H1 (cell line): ENCODE results near the gene ABCG5. TPM values are rescaled to one million over a fixed set of nuclear protein-coding genes. Genes with fewer than 3 reads are reported as not detected.
A peak's percentile ranks its signal among the peaks of the same experiment; 100 is the strongest.

Source experiments
- ATF3 ChIP-seq: IDR thresholded peaks from 2 replicates; pipeline ENCODE4 v1.6.1; 2011; ENCODE audit warnings: low read depth, mild to moderate bottlenecking, low read length; ENCODE audit not compliant: insufficient read depth
- CHD2 ChIP-seq: IDR thresholded peaks from 2 replicates; pipeline ENCODE4 v1.6.1; 2012; ENCODE audit warnings: low read length, improper control_type of control experiment
- EP300 ChIP-seq, 2 experiments: IDR thresholded peaks; 1 replicate in 1 of 2; 2 replicates in 1 of 2; pipeline ENCODE4 v1.6.1; 2011 to 2012; ENCODE audit warnings: low read depth in 2 of 2, low read length in 2 of 2, mild to moderate bottlenecking in 2 of 2, borderline replicate concordance in 1 of 2, inconsistent platforms in 1 of 2, moderate library complexity in 1 of 2
- FOSL1 ChIP-seq: IDR thresholded peaks from 2 replicates; pipeline ENCODE4 v1.6.1; 2011; ENCODE audit warnings: mild to moderate bottlenecking, low read depth, low read length, moderate library complexity; ENCODE audit not compliant: insufficient read depth
- JUND ChIP-seq: IDR thresholded peaks from 2 replicates; pipeline ENCODE4 v1.6.1; 2011; ENCODE audit warnings: mild to moderate bottlenecking, improper control_type of control experiment, low read length
- KDM1A ChIP-seq: fragments of 200-600, 300-600 bp; sonication (generic); IDR thresholded peaks from 2 replicates; pipeline ENCODE4 v1.7.1; 2016; ENCODE audit warnings: mild to moderate bottlenecking, low read length, borderline replicate concordance
- KDM4A ChIP-seq: IDR thresholded peaks from one replicate; pipeline ENCODE4 v1.7.1; 2012; ENCODE audit warnings: low read depth, mild to moderate bottlenecking, moderate library complexity, low read length, inconsistent platforms; ENCODE audit not compliant: severe bottlenecking
- POLR2AphosphoS5 ChIP-seq: IDR thresholded peaks from 2 replicates; pipeline ENCODE4 v1.6.1; 2011; ENCODE audit warnings: low read depth, low read length
- RAD21 ChIP-seq, 2 experiments: IDR thresholded peaks in 1 of 2; conservative IDR thresholded peaks in 1 of 2; 2 replicates each; pipeline ENCODE4 v1.6.1; 2011; ENCODE audit warnings: low read depth in 2 of 2, low read length in 2 of 2, improper control_type of control experiment in 1 of 2, inconsistent platforms in 1 of 2, mild to moderate bottlenecking in 1 of 2, moderate library complexity in 1 of 2
- RNF2 ChIP-seq: fragments of 200-900, 300-1000 bp; sonication (generic); IDR thresholded peaks from 2 replicates; pipeline ENCODE4 v1.7.1; 2016; ENCODE audit warnings: borderline replicate concordance, low read depth, mild to moderate bottlenecking, antibody characterized with exemption, low read length; ENCODE audit not compliant: poor library complexity, severe bottlenecking; ENCODE audit errors: missing control alignments
- SIN3A ChIP-seq, 2 experiments: IDR thresholded peaks in 1 of 2; conservative IDR thresholded peaks in 1 of 2; 2 replicates each; pipeline ENCODE4 v1.6.1; 2011 to 2012; ENCODE audit warnings: low read length in 2 of 2, improper control_type of control experiment in 1 of 2, low read depth in 1 of 2, mild to moderate bottlenecking in 1 of 2
- SP1 ChIP-seq: IDR thresholded peaks from 2 replicates; pipeline ENCODE4 v1.6.1; 2011; ENCODE audit warnings: low read depth, low read length
- SRF ChIP-seq: IDR thresholded peaks from 2 replicates; pipeline ENCODE4 v1.6.1; 2011; ENCODE audit warnings: mild to moderate bottlenecking, low read depth, low read length, moderate library complexity
- TAF1 ChIP-seq: IDR thresholded peaks from 2 replicates; pipeline ENCODE4 v1.6.1; 2011; ENCODE audit warnings: mild to moderate bottlenecking, low read depth, low read length
- TBP ChIP-seq: IDR thresholded peaks from 2 replicates; pipeline ENCODE4 v1.6.1; 2011; ENCODE audit warnings: low read depth, low read length, improper control_type of control experiment
- USF2 ChIP-seq: IDR thresholded peaks from 2 replicates; pipeline ENCODE4 v1.6.1; 2011; ENCODE audit warnings: low read length, improper control_type of control experiment
- YY1 ChIP-seq: IDR thresholded peaks from 2 replicates; pipeline ENCODE4 v1.6.1; 2011; ENCODE audit warnings: low read depth, mild to moderate bottlenecking, low read length
- polyA plus RNA-seq, 7 experiments: library from polyadenylated mRNA; depleted of rRNA in 3 of 7; stranded (reverse) in 5 of 7; unstranded in 2 of 7; fragments of >200 nt in 5 of 7; fragments of 200-250 nt in 2 of 7; gene quantifications; 1 replicate in 5 of 7; 2 replicates in 1 of 7; 4 replicates in 1 of 7; pipeline versions ENCODE4 v1.2.1 to v1.2.3, GENCODE V29; 2011 to 2013; ENCODE audit warnings: missing spikeins in 2 of 7, mixed read lengths in 2 of 7
- total RNA-seq: library from RNA; stranded (reverse); fragmentation: NEBNext Ultra II Directional; extraction: Animal tissue kit (Norgen Biotek cat#: 25700); gene quantifications from 2 replicates; pipeline ENCODE4 v1.2.1, GENCODE V29; 2021
- TF ChIP-seq, protein P1 (sequence below): IDR thresholded peaks from 2 replicates; pipeline ENCODE4 v1.6.1; 2012; ENCODE audit warnings: inconsistent platforms
- TF ChIP-seq, protein P2 (sequence below): IDR thresholded peaks from 2 replicates; pipeline ENCODE4 v1.6.1; 2012; ENCODE audit warnings: low read length, inconsistent platforms

ABCG5 gene
- total and polyA plus RNA-seq, 2 of the 8 experiments (the other 6 are each of a cell fraction or from before 2014, with no cell fraction given): not detected

DNA sequence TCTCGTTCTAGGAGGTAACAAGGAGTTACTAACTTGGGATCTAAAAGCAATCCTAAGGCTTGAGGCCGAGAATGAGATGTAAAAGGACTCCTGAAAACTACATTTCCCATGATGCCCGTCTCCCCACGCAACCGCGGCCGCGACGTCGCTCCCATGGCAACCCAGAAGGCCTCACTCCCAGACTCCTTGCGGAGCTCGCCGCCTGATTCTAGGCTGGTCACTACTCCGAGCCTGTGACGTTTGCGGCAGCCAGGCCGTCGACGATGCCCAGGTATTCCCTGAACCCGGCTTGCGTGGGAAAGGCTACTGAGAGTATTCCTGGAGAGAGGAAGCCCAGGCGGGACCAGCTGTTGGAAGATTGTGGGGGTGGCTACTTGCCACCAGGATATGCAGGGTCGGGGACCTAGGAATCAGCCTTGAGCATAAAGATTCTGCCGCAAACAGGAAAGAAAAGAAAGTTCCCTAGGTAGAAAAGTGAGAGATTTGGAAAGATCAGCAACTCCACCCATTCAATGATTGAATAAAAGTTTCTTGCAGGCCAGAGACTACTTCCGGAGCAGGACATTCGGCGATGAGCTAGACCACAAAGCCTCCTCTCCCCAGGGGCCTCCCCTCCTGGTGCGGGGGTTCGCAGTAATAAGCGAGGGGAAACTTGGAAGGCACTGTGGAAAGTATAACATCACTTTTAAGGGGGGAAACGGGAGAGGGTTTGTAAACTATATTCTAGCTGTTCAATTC lies 64.6 kb downstream of the ABCG5 start, which contains the start of gene DYNC2LI1 (continued):
- TF ChIP-seq RNF2 (no peak), JUND (no peak), CHD2 (0 out of 2 replicates have a peak, but pooled peaks have one; percentile 36), SRF (peak; percentile 73), TBP (peak; percentile 62; the same call in 1 of the 2 replicates), TAF1 (peak; percentile 56; the same call in 1 of the 2 replicates), YY1 (0 out of 2 replicates have a peak, but pooled peaks have one; percentile 35), KDM1A (no peak), KDM4A (peak; percentile 85), RAD21 (IDR thresholded peaks at IDR 0.05 in 1 of 2, conservative IDR thresholded peaks at IDR 0.05 in 1 of 2; ENCODE audit: low read depth in 2 of 2, low read length in 2 of 2) (0 out of 4 replicates have a peak, but pooled peaks of 1 of the 2 experiments have one; percentile 0), SIN3A (conservative IDR thresholded peaks at IDR 0.05 in 1 of 2, IDR thresholded peaks at IDR 0.05 in 1 of 2; ENCODE audit: low read depth in 1 of 2, low read length in 2 of 2) (peak; percentile 37 to 98; a peak in 2 of 4 replicates), USF2 (no peak), POLR2AphosphoS5 (peak; percentile 65), EP300 (IDR thresholded peaks at IDR 0.05; ENCODE audit: borderline replicate concordance in 1 of 2, low read depth in 2 of 2, low read length in 2 of 2) (no peak), ATF3 (peak; percentile 94), SP1 (0 out of 2 replicates have a peak, but pooled peaks have one; percentile 48), FOSL1 (no peak)
- TF ChIP-seq, protein P1, sequence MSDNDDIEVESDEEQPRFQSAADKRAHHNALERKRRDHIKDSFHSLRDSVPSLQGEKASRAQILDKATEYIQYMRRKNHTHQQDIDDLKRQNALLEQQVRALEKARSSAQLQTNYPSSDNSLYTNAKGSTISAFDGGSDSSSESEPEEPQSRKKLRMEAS: peak; percentile 67
- TF ChIP-seq, protein P2, sequence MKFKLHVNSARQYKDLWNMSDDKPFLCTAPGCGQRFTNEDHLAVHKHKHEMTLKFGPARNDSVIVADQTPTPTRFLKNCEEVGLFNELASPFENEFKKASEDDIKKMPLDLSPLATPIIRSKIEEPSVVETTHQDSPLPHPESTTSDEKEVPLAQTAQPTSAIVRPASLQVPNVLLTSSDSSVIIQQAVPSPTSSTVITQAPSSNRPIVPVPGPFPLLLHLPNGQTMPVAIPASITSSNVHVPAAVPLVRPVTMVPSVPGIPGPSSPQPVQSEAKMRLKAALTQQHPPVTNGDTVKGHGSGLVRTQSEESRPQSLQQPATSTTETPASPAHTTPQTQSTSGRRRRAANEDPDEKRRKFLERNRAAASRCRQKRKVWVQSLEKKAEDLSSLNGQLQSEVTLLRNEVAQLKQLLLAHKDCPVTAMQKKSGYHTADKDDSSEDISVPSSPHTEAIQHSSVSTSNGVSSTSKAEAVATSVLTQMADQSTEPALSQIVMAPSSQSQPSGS: no peak
